HepG2 (cell line): Measurements from ENCODE around the gene CAV3. TPM values are rescaled to one million over a fixed set of nuclear protein-coding genes. Genes with fewer than 3 reads are reported as not detected.

Source experiments
- FOSL2 ChIP-seq: sonication (generic); formaldehyde crosslinking; IDR thresholded peaks from 2 replicates; pipeline ENCODE4 v1.4.0; 2020; ENCODE audit warnings: missing genetic modification reagents
- GABPB1 ChIP-seq: IDR thresholded peaks from 2 replicates; pipeline ENCODE4 v1.6.1; 2016; ENCODE audit warnings: mild to moderate bottlenecking, missing genetic modification reagents, moderate library complexity, missing compliant biosample characterization
- HMGXB4 ChIP-seq, 2 experiments: sonication (generic) in 1 of 2; formaldehyde crosslinking in 1 of 2; IDR thresholded peaks; 2 replicates each; pipeline versions ENCODE4 v1.4.0 to v1.6.1; 2018 to 2020; ENCODE audit warnings: missing genetic modification reagents in 2 of 2, borderline replicate concordance in 1 of 2, low read depth in 1 of 2, mild to moderate bottlenecking in 1 of 2, missing biosample characterization in 1 of 2
- KDM4B ChIP-seq: sonication (generic); formaldehyde crosslinking; IDR thresholded peaks from 2 replicates; pipeline ENCODE4 v1.4.0; 2020; ENCODE audit warnings: missing genetic modification reagents
- PRDM10 ChIP-seq: sonication (generic); formaldehyde crosslinking; IDR thresholded peaks from 2 replicates; pipeline ENCODE4 v1.4.0; 2020; ENCODE audit warnings: low read depth, missing genetic modification reagents
- SMAD9 ChIP-seq: sonication (generic); formaldehyde crosslinking; IDR thresholded peaks from 2 replicates; pipeline ENCODE4 v1.5.1; 2020; ENCODE audit warnings: mild to moderate bottlenecking, missing genetic modification reagents
- SP4 ChIP-seq: sonication (generic); formaldehyde crosslinking; IDR thresholded peaks from 2 replicates; pipeline ENCODE4 v1.8.1; 2023; ENCODE audit warnings: mild to moderate bottlenecking, missing genetic modification reagents
- TFDP1 ChIP-seq: IDR thresholded peaks from 2 replicates; pipeline ENCODE4 v1.6.1; 2016; ENCODE audit warnings: missing compliant biosample characterization, missing genetic modification reagents, borderline replicate concordance
- UBTF ChIP-seq: sonication (generic); formaldehyde crosslinking; IDR thresholded peaks from 2 replicates; pipeline ENCODE4 v1.4.0; 2020; ENCODE audit warnings: mild to moderate bottlenecking, missing genetic modification reagents
- ZNF558 ChIP-seq: sonication (generic); formaldehyde crosslinking; IDR thresholded peaks from 2 replicates; pipeline ENCODE4 v1.9.0; 2022; ENCODE audit warnings: mild to moderate bottlenecking, missing genetic modification reagents, borderline replicate concordance
- ZNF569 ChIP-seq: sonication (generic); formaldehyde crosslinking; IDR thresholded peaks from 2 replicates; pipeline ENCODE4 v1.5.0; 2020; ENCODE audit warnings: mild to moderate bottlenecking, missing genetic modification reagents, moderate library complexity, borderline replicate concordance
- ZNF577 ChIP-seq: sonication (generic); formaldehyde crosslinking; IDR thresholded peaks from 2 replicates; pipeline ENCODE4 v1.4.0; 2020; ENCODE audit warnings: mild to moderate bottlenecking, low read depth, missing genetic modification reagents, borderline replicate concordance
- ZNF629 ChIP-seq: sonication (generic); formaldehyde crosslinking; conservative IDR thresholded peaks from 2 replicates; pipeline ENCODE4 v1.5.0; 2020; ENCODE audit warnings: missing genetic modification reagents
- ZNF639 ChIP-seq: conservative IDR thresholded peaks from 2 replicates; pipeline ENCODE4 v1.6.1; 2018; ENCODE audit warnings: missing genetic modification reagents
- polyA plus RNA-seq, 8 experiments: library from polyadenylated mRNA; depleted of rRNA in 3 of 8; stranded (reverse) in 7 of 8; unstranded in 1 of 8; fragments of >200 nt; fragmentation: Illumina TruSeq in 4 of 8; extraction: Trizol in 4 of 8; gene quantifications; 2 replicates each; pipeline versions ENCODE4 v1.2.1 to v1.2.3, GENCODE V29; 2011 to 2016; ENCODE audit warnings: low read depth in 4 of 8, missing spikeins in 1 of 8, mixed read lengths in 1 of 8; ENCODE audit not compliant: insufficient read depth in 1 of 8
- total RNA-seq, 5 experiments: library from RNA; depleted of rRNA; stranded (reverse); fragments of >200 nt; fragmentation: Illumina TruSeq; extraction: Trizol; gene quantifications; 2 replicates each; pipeline ENCODE4 v1.2.3, GENCODE V29; 2016; ENCODE audit warnings: low read depth in 1 of 5

CAV3 gene
- total and polyA plus RNA-seq, 2 of the 13 experiments (the other 11 are each of a cell fraction or from before 2014, with no cell fraction given) = not detected

- TF ChIP-seq KDM4B = peak; percentile 70; the same call in 1 of the 2 replicates
- no peak for TF ChIP-seq ZNF577 (CRISPR knock-in tag)
- no peak for TF ChIP-seq ZNF558 (CRISPR knock-in tag)
- TF ChIP-seq SMAD9 = no peak
- TF ChIP-seq ZNF639 (CRISPR knock-in tag) = no peak
- no peak for TF ChIP-seq UBTF
- peak; percentile 41 to 84; a peak in 2 of 4 replicates for TF ChIP-seq HMGXB4 (CRISPR knock-in tag; IDR thresholded peaks at IDR 0.05; ENCODE audit: borderline replicate concordance in 1 of 2, low read depth in 1 of 2)
- peak; percentile 42; the same call in 1 of the 2 replicates for TF ChIP-seq TFDP1 (CRISPR knock-in tag)
- TF ChIP-seq ZNF569 (CRISPR knock-in tag) = no peak
- peak; percentile 57; the same call in 1 of the 2 replicates for TF ChIP-seq GABPB1 (CRISPR knock-in tag)
- peak; percentile 58 for TF ChIP-seq ZNF629
- TF ChIP-seq SP4 (CRISPR knock-in tag) = peak; percentile 29; the same call in 1 of the 2 replicates
- no peak for TF ChIP-seq PRDM10
- TF ChIP-seq FOSL2 = peak; percentile 49; the same call in 1 of the 2 replicates
Observed at GRCh38 chr3:8769088-8769822, 35.7 kb downstream of the CAV3 start, which contains the start of gene OXTR (continued).
